Ovary (tissue), 3 donors: ENCODE measurements around the gene RNF6.

Experiments used
- CTCF ChIP-seq, 3 donors: fragments of 450-650 bp in 2 of 3; fragments of 200-600 bp in 1 of 3; IDR thresholded peaks; one replicate each; pipeline versions ENCODE4 v1.5.1 to v1.8.0; 2016 to 2022; ENCODE audit warnings: antibody characterized with exemption in 3 of 3, mild to moderate bottlenecking in 1 of 3
- POLR2A ChIP-seq: fragments of 450-650 bp; IDR thresholded peaks from one replicate; pipeline ENCODE4 v1.6.1; 2017; ENCODE audit warnings: antibody characterized with exemption, mild to moderate bottlenecking, moderate library complexity
- donor health status: DM: no; HTN: no; CAD: no.

GRCh38 chr13:26221721-26222519 is at the start of gene RNF6:
- TF ChIP-seq CTCF (IDR thresholded peaks at IDR 0.05): peak in 1 of 3 donors; percentile 27
- TF ChIP-seq POLR2A: peak; percentile 30
